ENCODE measurements around the gene BICC1. TPM values are rescaled to one million over a fixed set of nuclear protein-coding genes. Genes with fewer than 3 reads are reported as not detected.

The BICC1 gene
- total RNA-seq, 1 experiment from 2014 or later: 118 TPM

- DNase-seq: no peak
- Histone ChIP-seq H3K4me1 (peaks cover 41% of the 10 kb centered on the region), H3K36me3 (ENCODE audit: control insufficient read depth, insufficient read depth, low read length) (no peaks in the 10 kb centered on the region), H3K9me3 (no peaks in the 10 kb centered on the region), H3K4me3 (ENCODE audit: low read depth, low read length) (peak overlapping the region; percentile 98), H3K27me3 (replicated peaks; ENCODE audit: control insufficient read depth, insufficient read depth, low read length) (no peaks in the 10 kb centered on the region)
- Mint-ChIP-seq H3K9me3 (ENCODE audit: unreplicated experiment) (no peaks in the 10 kb centered on the region), H3K27ac (ENCODE audit: unreplicated experiment) (peak overlapping the region; percentile 78), H3K27me3 (ENCODE audit: insufficient read depth, unreplicated experiment) (no peaks in the 10 kb centered on the region), H3K4me3 (ENCODE audit: unreplicated experiment) (peak overlapping the region; percentile 94), H3K36me3 (ENCODE audit: insufficient read depth, unreplicated experiment) (peaks cover 29% of the 10 kb centered on the region), H3K4me1 (ENCODE audit: low read depth, unreplicated experiment) (peaks cover 27% of the 10 kb centered on the region)
- BruUV-seq (replicated peaks): TSS peak; percentile 38
- CTCF ChIA-PET: interaction anchor here (0.6 to 3.3 kb wide), 5 partner anchors 16 to 100 kb away, joined by 3 to 19 read pairs (median 3); no protein-coding TSS in a partner anchor
- POLR2A ChIA-PET: interaction anchor here (0.6 to 1.1 kb wide), 2 partner anchors 9 to 10 kb away, joined by 3 read pairs; no protein-coding TSS in a partner anchor
- TF ChIP-seq, protein P1, sequence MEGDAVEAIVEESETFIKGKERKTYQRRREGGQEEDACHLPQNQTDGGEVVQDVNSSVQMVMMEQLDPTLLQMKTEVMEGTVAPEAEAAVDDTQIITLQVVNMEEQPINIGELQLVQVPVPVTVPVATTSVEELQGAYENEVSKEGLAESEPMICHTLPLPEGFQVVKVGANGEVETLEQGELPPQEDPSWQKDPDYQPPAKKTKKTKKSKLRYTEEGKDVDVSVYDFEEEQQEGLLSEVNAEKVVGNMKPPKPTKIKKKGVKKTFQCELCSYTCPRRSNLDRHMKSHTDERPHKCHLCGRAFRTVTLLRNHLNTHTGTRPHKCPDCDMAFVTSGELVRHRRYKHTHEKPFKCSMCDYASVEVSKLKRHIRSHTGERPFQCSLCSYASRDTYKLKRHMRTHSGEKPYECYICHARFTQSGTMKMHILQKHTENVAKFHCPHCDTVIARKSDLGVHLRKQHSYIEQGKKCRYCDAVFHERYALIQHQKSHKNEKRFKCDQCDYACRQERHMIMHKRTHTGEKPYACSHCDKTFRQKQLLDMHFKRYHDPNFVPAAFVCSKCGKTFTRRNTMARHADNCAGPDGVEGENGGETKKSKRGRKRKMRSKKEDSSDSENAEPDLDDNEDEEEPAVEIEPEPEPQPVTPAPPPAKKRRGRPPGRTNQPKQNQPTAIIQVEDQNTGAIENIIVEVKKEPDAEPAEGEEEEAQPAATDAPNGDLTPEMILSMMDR (IDR thresholded peaks at IDR 0.05; ENCODE audit: insufficient read depth in 1 of 2, low read depth in 1 of 2, low read length in 1 of 2, severe bottlenecking in 1 of 2, unreplicated experiment in 1 of 2): no peak
- intact Hi-C loops (cut with micrococcal nuclease; ENCODE audit: unreplicated experiment): loop anchor here (1.0 to 10.0 kb wide), 3 partner anchors 41 to 661 kb away; partner anchors contain the start of gene PHYHIPL
Measured at GRCh38 chr10:58514111-58514770, 1.6 kb downstream of the BICC1 start.

DNA sequence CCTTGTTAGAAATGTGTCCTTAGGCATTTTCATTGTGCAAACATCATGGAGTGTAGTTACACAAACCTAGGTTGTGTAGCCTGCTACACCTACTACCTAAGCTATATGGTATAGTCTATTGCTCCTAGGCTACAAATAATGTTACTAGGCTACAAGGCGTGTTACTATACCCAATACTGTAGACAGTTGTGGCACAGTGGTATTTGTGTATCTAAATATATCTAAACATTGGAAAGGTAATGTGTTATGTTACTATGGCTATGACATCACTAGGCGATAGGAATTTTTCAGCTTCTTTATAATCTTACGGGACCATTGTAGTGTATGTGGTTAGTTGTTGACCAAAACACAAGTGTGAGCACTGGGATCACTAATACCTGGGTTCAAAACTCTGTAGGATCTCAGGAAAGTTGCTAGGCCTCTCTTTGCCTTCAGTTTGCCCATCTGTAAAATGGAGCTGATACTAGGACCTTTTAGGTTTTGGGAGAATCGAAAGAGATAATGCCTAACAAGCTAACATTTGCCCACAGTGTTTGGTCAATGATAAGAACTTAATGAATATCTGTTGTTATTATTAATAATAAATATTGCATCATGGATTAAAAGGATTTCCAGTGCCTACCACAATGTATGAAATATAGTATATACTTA lies 2.7 kb downstream of the BICC1 start:
- ChIA-PET POLR2A (interaction anchor here (0.7 kb wide), 1 partner anchor 126 kb away, joined by 8 read pairs; no protein-coding TSS in a partner anchor), CTCF (interaction anchor here (1.3 to 1.5 kb wide), 3 partner anchors 16 to 101 kb away, joined by 3 to 6 read pairs (median 6); no protein-coding TSS in a partner anchor)
- peak in 1 of 2 experiments; percentile 44 for DNase-seq
- intact Hi-C loops (cut with micrococcal nuclease; ENCODE audit: unreplicated experiment): loop anchor here (10.0 kb wide), 1 partner anchor 659 kb away; the partner anchor contains the start of gene PHYHIPL
- Histone ChIP-seq H3K4me3 (ENCODE audit: low read depth, low read length) (peak overlapping the region; percentile 98), H3K36me3 (ENCODE audit: control insufficient read depth, insufficient read depth, low read length) (no peaks in the 10 kb centered on the region), H3K9me3 (no peaks in the 10 kb centered on the region; the same call in 1 of the 2 replicates), H3K27me3 (replicated peaks; ENCODE audit: control insufficient read depth, insufficient read depth, low read length) (no peaks in the 10 kb centered on the region), H3K4me1 (peaks cover 48% of the 10 kb centered on the region)
- H3K27me3 Mint-ChIP-seq (ENCODE audit: insufficient read depth, unreplicated experiment): no peaks in the 10 kb centered on the region
- no TSS peak for BruUV-seq (replicated peaks)
- H3K27ac Mint-ChIP-seq (ENCODE audit: unreplicated experiment): peak overlapping the region; percentile 5
- H3K4me1 Mint-ChIP-seq (ENCODE audit: low read depth, unreplicated experiment): peaks cover 36% of the 10 kb centered on the region
- H3K36me3 Mint-ChIP-seq (ENCODE audit: insufficient read depth, unreplicated experiment): peaks cover 31% of the 10 kb centered on the region
- TF ChIP-seq, protein P1 (IDR thresholded peaks at IDR 0.05; ENCODE audit: insufficient read depth in 1 of 2, low read depth in 1 of 2, low read length in 1 of 2, severe bottlenecking in 1 of 2, unreplicated experiment in 1 of 2): no peak
- H3K4me3 Mint-ChIP-seq (ENCODE audit: unreplicated experiment): peak overlapping the region; percentile 94
- no peaks in the 10 kb centered on the region for H3K9me3 Mint-ChIP-seq (ENCODE audit: unreplicated experiment)

GRCh38 chr10:58516119-58516518 lies 3.4 kb downstream of the BICC1 start:
- BruUV-seq (replicated peaks): no TSS peak
- no peak overlapping the region for H3K27ac Mint-ChIP-seq (ENCODE audit: unreplicated experiment)
- H3K4me1 Mint-ChIP-seq (ENCODE audit: low read depth, unreplicated experiment): peaks cover 36% of the 10 kb centered on the region
- no peaks in the 10 kb centered on the region for H3K9me3 Mint-ChIP-seq (ENCODE audit: unreplicated experiment)
- intact Hi-C loops (cut with micrococcal nuclease; ENCODE audit: unreplicated experiment): loop anchor here (10.0 kb wide), 1 partner anchor 659 kb away; the partner anchor contains the start of gene PHYHIPL
- POLR2A ChIA-PET: no interaction called here
- no peaks in the 10 kb centered on the region for H3K27me3 Mint-ChIP-seq (ENCODE audit: insufficient read depth, unreplicated experiment)
- TF ChIP-seq, protein P1 (IDR thresholded peaks at IDR 0.05; ENCODE audit: insufficient read depth in 1 of 2, low read depth in 1 of 2, low read length in 1 of 2, severe bottlenecking in 1 of 2, unreplicated experiment in 1 of 2): no peak
- no peak for DNase-seq
- peaks cover 4% of the 10 kb centered on the region; the same call in 1 of the 2 replicates for H3K9me3 ChIP-seq
- H3K4me3 ChIP-seq (ENCODE audit: low read depth, low read length): no peak overlapping the region
- H3K36me3 ChIP-seq (ENCODE audit: control insufficient read depth, insufficient read depth, low read length): no peaks in the 10 kb centered on the region
- no peak overlapping the region for H3K4me3 Mint-ChIP-seq (ENCODE audit: unreplicated experiment)
- H3K27me3 ChIP-seq (replicated peaks; ENCODE audit: control insufficient read depth, insufficient read depth, low read length): no peaks in the 10 kb centered on the region
- H3K36me3 Mint-ChIP-seq (ENCODE audit: insufficient read depth, unreplicated experiment): peaks cover 35% of the 10 kb centered on the region
- CTCF ChIA-PET: interaction anchor here (1.4 kb wide), 1 partner anchor 102 kb away, joined by 6 read pairs; no protein-coding TSS in a partner anchor
- peaks cover 48% of the 10 kb centered on the region for H3K4me1 ChIP-seq
